Parathyroid adenoma (tissue), 2 donors: ENCODE data around the gene NPAS3.

Experiments used
- H2AFZ ChIP-seq: fragments of 300-600 bp; sonication (generic); one replicate; pipeline ENCODE4 v1.7.0; 2017; ENCODE audit warnings: antibody characterized with exemption, mild to moderate bottlenecking
- H3K27ac ChIP-seq: fragments of 300-600 bp; sonication (generic); one replicate; pipeline ENCODE4 v1.7.0; 2017
- H3K27me3 ChIP-seq: fragments of 300-600 bp; sonication (generic); one replicate; pipeline ENCODE4 v1.7.0; 2017; ENCODE audit warnings: low read length; ENCODE audit not compliant: control insufficient read depth, insufficient read depth
- H3K36me3 ChIP-seq: fragments of 300-600 bp; sonication (generic); one replicate; pipeline ENCODE4 v1.7.0; 2017; ENCODE audit warnings: low read length; ENCODE audit not compliant: control insufficient read depth, insufficient read depth
- H3K4me1 ChIP-seq: fragments of 300-600 bp; sonication (generic); one replicate; pipeline ENCODE4 v1.7.0; 2017; ENCODE audit warnings: control low read depth
- H3K4me2 ChIP-seq: fragments of 300-600 bp; sonication (generic); one replicate; pipeline ENCODE4 v1.7.0; 2017; ENCODE audit warnings: low read length
- H3K4me3 ChIP-seq: fragments of 300-600 bp; sonication (generic); one replicate; pipeline ENCODE4 v1.7.0; 2017; ENCODE audit warnings: low read depth, low read length
- H3K79me2 ChIP-seq: fragments of 300-600 bp; sonication (generic); one replicate; pipeline ENCODE4 v1.7.0; 2017; ENCODE audit warnings: control low read depth
- H3K9ac ChIP-seq: fragments of 300-600 bp; sonication (generic); one replicate; pipeline ENCODE4 v1.7.0; 2017; ENCODE audit warnings: mild to moderate bottlenecking
- H3K9me3 ChIP-seq: fragments of 300-600 bp; sonication (generic); one replicate; pipeline ENCODE4 v1.7.0; 2017; ENCODE audit warnings: low read length; ENCODE audit not compliant: control insufficient read depth
- TF ChIP-seq, protein P1 (sequence below): fragments of 300-600 bp; sonication (generic); IDR thresholded peaks from one replicate; pipeline ENCODE4 v1.7.0; 2017; ENCODE audit warnings: antibody characterized with exemption, mild to moderate bottlenecking
- donor health status: primary hyperparathyroidism.

Gene NPAS3

DNA sequence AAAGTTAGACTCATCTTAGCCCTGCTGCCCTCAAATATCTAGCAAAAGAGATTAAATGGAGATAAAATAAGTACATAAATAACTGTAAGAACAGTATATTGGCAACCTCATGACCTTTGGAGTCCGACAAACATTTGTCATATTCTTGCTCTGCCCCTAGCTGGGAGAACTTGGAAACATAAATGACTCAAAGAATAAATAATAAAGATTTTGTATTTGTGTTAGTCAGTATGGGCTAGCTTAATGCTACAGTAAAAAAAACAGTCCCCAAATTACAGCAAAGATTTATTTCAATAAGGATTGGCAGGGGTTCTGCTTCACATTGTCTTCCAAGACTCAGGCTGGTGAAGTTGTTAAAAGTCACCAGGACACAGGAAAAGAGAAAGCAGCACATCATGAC lies 791.5 kb downstream of the NPAS3 start:
- TF ChIP-seq, protein P1, sequence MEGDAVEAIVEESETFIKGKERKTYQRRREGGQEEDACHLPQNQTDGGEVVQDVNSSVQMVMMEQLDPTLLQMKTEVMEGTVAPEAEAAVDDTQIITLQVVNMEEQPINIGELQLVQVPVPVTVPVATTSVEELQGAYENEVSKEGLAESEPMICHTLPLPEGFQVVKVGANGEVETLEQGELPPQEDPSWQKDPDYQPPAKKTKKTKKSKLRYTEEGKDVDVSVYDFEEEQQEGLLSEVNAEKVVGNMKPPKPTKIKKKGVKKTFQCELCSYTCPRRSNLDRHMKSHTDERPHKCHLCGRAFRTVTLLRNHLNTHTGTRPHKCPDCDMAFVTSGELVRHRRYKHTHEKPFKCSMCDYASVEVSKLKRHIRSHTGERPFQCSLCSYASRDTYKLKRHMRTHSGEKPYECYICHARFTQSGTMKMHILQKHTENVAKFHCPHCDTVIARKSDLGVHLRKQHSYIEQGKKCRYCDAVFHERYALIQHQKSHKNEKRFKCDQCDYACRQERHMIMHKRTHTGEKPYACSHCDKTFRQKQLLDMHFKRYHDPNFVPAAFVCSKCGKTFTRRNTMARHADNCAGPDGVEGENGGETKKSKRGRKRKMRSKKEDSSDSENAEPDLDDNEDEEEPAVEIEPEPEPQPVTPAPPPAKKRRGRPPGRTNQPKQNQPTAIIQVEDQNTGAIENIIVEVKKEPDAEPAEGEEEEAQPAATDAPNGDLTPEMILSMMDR: no peak
- Histone ChIP-seq H3K36me3 (no peaks in the 10 kb centered on the region), H3K27ac (no peak overlapping the region), H3K27me3 (no peaks in the 10 kb centered on the region), H3K9ac (no peak overlapping the region), H3K79me2 (no peaks in the 10 kb centered on the region), H3K4me3 (no peak overlapping the region), H3K9me3 (no peaks in the 10 kb centered on the region), H3K4me2 (no peak overlapping the region), H2AFZ (no peak overlapping the region), H3K4me1 (no peaks in the 10 kb centered on the region)

DNA sequence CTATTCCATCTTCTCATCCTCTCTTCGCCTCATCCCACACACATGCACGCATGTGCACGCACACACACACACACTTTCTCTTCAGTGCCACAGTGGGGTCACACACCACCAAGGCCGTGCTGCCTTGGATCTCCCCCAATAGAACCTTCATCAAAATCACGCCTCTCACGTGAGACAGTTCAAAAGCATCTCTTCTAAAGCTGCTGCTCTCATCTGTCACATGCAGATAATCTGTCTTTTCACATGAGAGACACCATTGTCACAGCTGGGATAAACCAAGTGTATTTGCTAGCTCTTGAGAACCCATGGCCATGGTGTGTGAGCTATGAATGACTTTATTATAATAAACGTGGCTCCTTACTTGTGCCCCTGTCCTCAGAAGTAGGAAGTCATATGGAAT lies 793.5 kb downstream of the NPAS3 start:
- Histone ChIP-seq H3K9ac (no peak overlapping the region), H3K79me2 (no peaks in the 10 kb centered on the region), H3K4me1 (no peaks in the 10 kb centered on the region), H3K4me2 (no peak overlapping the region), H3K4me3 (no peak overlapping the region), H3K27ac (no peak overlapping the region), H3K36me3 (no peaks in the 10 kb centered on the region), H3K27me3 (no peaks in the 10 kb centered on the region), H3K9me3 (no peaks in the 10 kb centered on the region), H2AFZ (no peak overlapping the region)
- TF ChIP-seq, protein P1: no peak

DNA sequence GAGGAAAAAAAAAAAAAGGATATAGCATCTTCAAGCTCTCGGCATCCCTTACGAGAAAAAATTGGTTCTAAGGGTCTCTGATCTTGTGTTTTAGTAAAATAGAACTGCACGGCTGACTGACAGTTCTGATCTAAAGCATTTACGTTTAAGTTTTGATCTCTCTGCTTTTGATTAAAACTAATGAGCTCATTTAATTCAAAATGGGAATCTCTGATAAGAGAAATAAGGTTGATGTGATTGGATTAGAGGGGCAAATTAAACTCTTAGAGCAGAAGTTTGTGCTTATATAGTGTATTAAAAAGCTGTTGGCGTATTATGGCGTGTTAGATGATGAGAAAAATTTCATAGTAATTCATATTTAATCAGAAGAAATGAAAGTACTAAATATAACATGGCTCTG lies 794.6 kb downstream of the NPAS3 start:
- Histone ChIP-seq H3K9ac (no peak overlapping the region), H3K27ac (no peak overlapping the region), H3K4me2 (no peak overlapping the region), H3K9me3 (no peaks in the 10 kb centered on the region), H2AFZ (no peak overlapping the region), H3K79me2 (no peaks in the 10 kb centered on the region), H3K36me3 (no peaks in the 10 kb centered on the region), H3K4me3 (no peak overlapping the region), H3K4me1 (no peaks in the 10 kb centered on the region), H3K27me3 (no peaks in the 10 kb centered on the region)
- TF ChIP-seq, protein P1: no peak

DNA sequence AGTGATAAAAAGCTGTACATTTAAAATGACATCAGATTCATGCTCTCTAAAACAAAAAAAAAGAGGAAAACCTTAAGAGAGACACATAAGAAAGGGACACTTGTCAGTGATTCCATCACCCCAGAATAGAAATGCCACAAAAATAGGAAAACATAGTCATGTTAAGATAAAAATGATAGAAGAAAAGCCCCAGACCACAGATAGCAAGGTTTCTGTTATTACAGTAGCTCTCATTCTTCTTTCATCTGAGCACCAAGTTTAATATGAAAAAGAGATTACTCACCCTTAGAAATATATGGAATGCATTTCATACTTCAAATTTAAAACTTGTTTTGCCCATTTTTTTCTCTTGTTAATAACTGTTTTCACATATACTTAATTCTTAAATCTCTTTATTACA lies 795.0 kb downstream of the NPAS3 start:
- H3K4me2 ChIP-seq: no peak overlapping the region
- no peaks in the 10 kb centered on the region for H3K27me3 ChIP-seq
- no peaks in the 10 kb centered on the region for H3K4me1 ChIP-seq
- no peaks in the 10 kb centered on the region for H3K36me3 ChIP-seq
- TF ChIP-seq, protein P1: no peak
- no peak overlapping the region for H2AFZ ChIP-seq
- H3K9ac ChIP-seq: no peak overlapping the region
- no peak overlapping the region for H3K27ac ChIP-seq
- H3K79me2 ChIP-seq: no peaks in the 10 kb centered on the region
- H3K4me3 ChIP-seq: no peak overlapping the region
- H3K9me3 ChIP-seq: no peaks in the 10 kb centered on the region

DNA sequence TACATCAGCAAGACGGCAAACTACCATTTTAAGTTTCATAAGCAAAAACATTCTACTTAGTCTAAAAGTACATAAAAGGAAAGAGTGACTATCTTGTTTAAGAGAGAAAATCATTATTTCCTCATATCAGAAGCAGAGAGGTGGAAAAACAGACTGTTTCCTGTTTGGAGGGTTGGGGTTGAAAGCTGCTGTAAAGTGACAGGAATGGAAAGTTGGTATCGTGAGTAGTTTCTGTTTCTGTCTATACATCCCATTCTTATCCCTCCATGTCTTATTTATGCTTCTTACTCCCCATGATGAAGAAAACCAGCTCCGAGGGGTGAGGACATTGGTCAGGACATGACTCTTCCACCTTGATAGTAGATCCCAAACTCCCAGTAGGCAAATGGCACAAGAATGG lies 795.7 kb downstream of the NPAS3 start:
- H3K9ac ChIP-seq: no peak overlapping the region
- H3K27ac ChIP-seq: no peak overlapping the region

More for the DNA sequence above, 795.7 kb downstream of the NPAS3 start:
- Histone ChIP-seq H3K36me3 (no peaks in the 10 kb centered on the region), H3K9me3 (no peaks in the 10 kb centered on the region), H2AFZ (no peak overlapping the region), H3K4me3 (no peak overlapping the region), H3K79me2 (no peaks in the 10 kb centered on the region), H3K27me3 (no peaks in the 10 kb centered on the region), H3K4me1 (no peaks in the 10 kb centered on the region), H3K4me2 (no peak overlapping the region)
- TF ChIP-seq, protein P1: no peak
